Transverse colon (tissue), 3 donors: ENCODE results near the gene PDZRN3.

Experiments
- POLR2A ChIP-seq: fragments of 450-650 bp; IDR thresholded peaks from one replicate; pipeline ENCODE4 v1.6.1; 2016; ENCODE audit warnings: antibody characterized with exemption, mild to moderate bottlenecking, moderate library complexity
- TF ChIP-seq, protein P1 (sequence below), 5 experiments: fragments of 200-600 bp in 3 of 5; fragments of 450-650 bp in 2 of 5; sonication (generic) in 3 of 5; IDR thresholded peaks; 1 replicate in 2 of 5; 2 replicates in 3 of 5; pipeline ENCODE4 v1.5.1; 2016 to 2017; ENCODE audit warnings: antibody characterized with exemption in 5 of 5, inconsistent platforms in 3 of 5, mild to moderate bottlenecking in 2 of 5, moderate library complexity in 1 of 5

DNA sequence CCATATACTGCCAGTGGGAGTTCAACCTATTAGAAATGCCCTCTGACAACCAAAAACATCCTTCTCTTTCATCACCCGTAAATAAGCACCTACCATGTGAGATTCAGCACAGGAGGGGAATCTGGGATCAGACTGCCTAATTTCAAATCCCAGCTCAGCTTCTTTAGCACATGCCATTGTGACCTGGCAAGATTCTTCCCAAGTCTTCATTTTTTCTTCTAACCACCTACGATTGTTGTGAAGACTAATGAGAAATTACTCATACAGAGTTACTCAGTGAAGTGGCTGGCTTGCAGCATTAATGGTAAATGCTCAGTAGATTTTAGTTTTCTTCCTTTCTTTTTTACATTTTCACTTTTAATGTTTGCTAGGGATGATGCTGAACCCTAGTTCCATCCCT, 176.7 kb downstream of the PDZRN3 start:
- TF ChIP-seq, protein P1, sequence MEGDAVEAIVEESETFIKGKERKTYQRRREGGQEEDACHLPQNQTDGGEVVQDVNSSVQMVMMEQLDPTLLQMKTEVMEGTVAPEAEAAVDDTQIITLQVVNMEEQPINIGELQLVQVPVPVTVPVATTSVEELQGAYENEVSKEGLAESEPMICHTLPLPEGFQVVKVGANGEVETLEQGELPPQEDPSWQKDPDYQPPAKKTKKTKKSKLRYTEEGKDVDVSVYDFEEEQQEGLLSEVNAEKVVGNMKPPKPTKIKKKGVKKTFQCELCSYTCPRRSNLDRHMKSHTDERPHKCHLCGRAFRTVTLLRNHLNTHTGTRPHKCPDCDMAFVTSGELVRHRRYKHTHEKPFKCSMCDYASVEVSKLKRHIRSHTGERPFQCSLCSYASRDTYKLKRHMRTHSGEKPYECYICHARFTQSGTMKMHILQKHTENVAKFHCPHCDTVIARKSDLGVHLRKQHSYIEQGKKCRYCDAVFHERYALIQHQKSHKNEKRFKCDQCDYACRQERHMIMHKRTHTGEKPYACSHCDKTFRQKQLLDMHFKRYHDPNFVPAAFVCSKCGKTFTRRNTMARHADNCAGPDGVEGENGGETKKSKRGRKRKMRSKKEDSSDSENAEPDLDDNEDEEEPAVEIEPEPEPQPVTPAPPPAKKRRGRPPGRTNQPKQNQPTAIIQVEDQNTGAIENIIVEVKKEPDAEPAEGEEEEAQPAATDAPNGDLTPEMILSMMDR (IDR thresholded peaks at IDR 0.05): no peak
- no peak for TF ChIP-seq POLR2A
